Measurements from ENCODE around the gene SYT7. TPM values are rescaled to one million over a fixed set of nuclear protein-coding genes. Genes with fewer than 3 reads are reported as not detected.
A peak's percentile ranks its signal among the peaks of the same experiment; 100 is the strongest.
"Not testable (repeated sequence)": the region's sequence is repeated elsewhere in the genome, so short reads cannot be mapped to it uniquely, and the experiment has no call there.

Gene SYT7
- polyA plus RNA-seq (ENCODE audit: insufficient read length in 4 of 4) = 1 to 10 TPM; 4.7 to 7.5 (median 5.2) TPM

GRCh38 chr11:61581030-61581928 is at the start of gene SYT7:
Gene SYT7 (minus strand): TSS chr11:61581076. CDS start chr11:61580820, 256 bp downstream.
- peak; percentile 93 to 97 (median 94) for DNase-seq (ENCODE audit: low read depth in 4 of 4, low spot score in 3 of 4)

- DNase-seq (ENCODE audit: low read depth in 4 of 4, low spot score in 3 of 4) = no peak
Measured at GRCh38 chr11:61630089-61630488, 49.2 kb upstream of the SYT7 start.

- DNase-seq (ENCODE audit: low read depth in 4 of 4, low spot score in 3 of 4) = no peak
Measured at GRCh38 chr11:61629082-61629833, 48.4 kb upstream of the SYT7 start.

- no peak for DNase-seq (ENCODE audit: low read depth in 4 of 4, low spot score in 3 of 4)
Measured at GRCh38 chr11:61628662-61628970, 47.7 kb upstream of the SYT7 start.

- DNase-seq (ENCODE audit: low read depth in 4 of 4, low spot score in 3 of 4) = no peak
Measured at GRCh38 chr11:61627850-61628661, 47.2 kb upstream of the SYT7 start.

GRCh38 chr11:61626580-61627380 is 45.9 kb upstream of the SYT7 start:
- peak in 2 of 4 donors; percentile 65 to 70 for DNase-seq (ENCODE audit: low read depth in 4 of 4, low spot score in 3 of 4)

GRCh38 chr11:61625525-61625924 is 44.6 kb upstream of the SYT7 start:
- DNase-seq (ENCODE audit: low read depth in 4 of 4, low spot score in 3 of 4) = no peak

GRCh38 chr11:61621917-61622585 is 41.2 kb upstream of the SYT7 start:
- DNase-seq (ENCODE audit: low read depth in 4 of 4, low spot score in 3 of 4) = no peak

- DNase-seq (ENCODE audit: low read depth in 4 of 4, low spot score in 3 of 4) = no peak
Measured at GRCh38 chr11:61619471-61620226, 38.8 kb upstream of the SYT7 start.

GRCh38 chr11:61618978-61619377 is 38.1 kb upstream of the SYT7 start:
- no peak for DNase-seq (ENCODE audit: low read depth in 4 of 4, low spot score in 3 of 4)

GRCh38 chr11:61617515-61617914 is 36.6 kb upstream of the SYT7 start:
- DNase-seq (ENCODE audit: low read depth in 4 of 4, low spot score in 3 of 4) = no peak

- DNase-seq (ENCODE audit: low read depth in 4 of 4, low spot score in 3 of 4) = no peak
Measured at GRCh38 chr11:61616434-61616833, 35.6 kb upstream of the SYT7 start.

- not testable (repeated sequence) for DNase-seq (ENCODE audit: low read depth in 4 of 4, low spot score in 3 of 4)
Measured at GRCh38 chr11:61614782-61615181, 33.9 kb upstream of the SYT7 start.

GRCh38 chr11:61613870-61614269 is 33.0 kb upstream of the SYT7 start:
- DNase-seq (ENCODE audit: low read depth in 4 of 4, low spot score in 3 of 4) = no peak

- no peak for DNase-seq (ENCODE audit: low read depth in 4 of 4, low spot score in 3 of 4)
Measured at GRCh38 chr11:61613051-61613450, 32.2 kb upstream of the SYT7 start.

GRCh38 chr11:61611309-61611708 is 30.4 kb upstream of the SYT7 start:
- DNase-seq (ENCODE audit: low read depth in 4 of 4, low spot score in 3 of 4) = no peak

- no peak for DNase-seq (ENCODE audit: low read depth in 4 of 4, low spot score in 3 of 4)
Measured at GRCh38 chr11:61610905-61611304, 30.0 kb upstream of the SYT7 start.

GRCh38 chr11:61609980-61610366 is 29.1 kb upstream of the SYT7 start:
- no peak for DNase-seq (ENCODE audit: low read depth in 4 of 4, low spot score in 3 of 4)
